LoVo (cell line): Measurements from ENCODE around the gene KRTAP19-7.

ENCODE experiments used
- DNase-seq: peaks from one replicate; pipeline ENCODE4 v3.0.0-alpha.2; 2016; ENCODE audit warnings: low spot score

Gene KRTAP19-7, protein sequence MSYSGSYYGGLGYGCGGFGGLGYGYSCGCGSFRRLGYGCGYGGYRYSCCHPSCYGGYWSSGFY

DNA sequence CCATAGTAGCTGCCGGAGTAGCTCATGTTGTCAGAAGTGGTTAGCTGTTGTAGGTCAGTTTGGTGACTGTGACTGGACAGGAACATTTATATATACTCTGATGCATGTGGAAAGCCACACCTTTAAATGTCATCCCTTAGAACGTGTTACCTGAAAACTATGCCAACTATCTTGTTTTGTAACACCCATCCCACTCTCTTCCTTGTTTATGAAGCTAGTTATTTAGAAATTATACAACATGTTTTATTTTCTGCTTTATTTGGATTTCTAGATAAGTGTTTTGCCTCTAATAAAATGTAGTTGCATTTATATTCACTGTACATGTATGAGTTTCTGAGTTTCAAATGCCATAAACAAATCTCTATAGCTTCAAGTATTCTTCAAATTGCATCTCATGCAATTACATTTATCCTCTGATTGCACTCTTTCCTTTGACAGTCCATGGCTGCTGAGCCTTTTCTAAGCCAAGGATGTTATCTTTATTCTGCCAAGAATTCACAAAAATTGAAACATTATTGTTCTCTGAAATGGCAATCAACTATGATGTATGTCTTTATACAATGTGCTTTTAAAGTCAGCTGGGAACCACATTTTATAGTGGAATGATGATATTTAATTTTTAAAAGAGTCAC is at the start of gene KRTAP19-7:
Gene KRTAP19-7 (minus strand): TSS at position 51 of the 632 bp plus-strand sequence. CDS start 25 bp downstream, at position 26.
- no peak for DNase-seq

DNA sequence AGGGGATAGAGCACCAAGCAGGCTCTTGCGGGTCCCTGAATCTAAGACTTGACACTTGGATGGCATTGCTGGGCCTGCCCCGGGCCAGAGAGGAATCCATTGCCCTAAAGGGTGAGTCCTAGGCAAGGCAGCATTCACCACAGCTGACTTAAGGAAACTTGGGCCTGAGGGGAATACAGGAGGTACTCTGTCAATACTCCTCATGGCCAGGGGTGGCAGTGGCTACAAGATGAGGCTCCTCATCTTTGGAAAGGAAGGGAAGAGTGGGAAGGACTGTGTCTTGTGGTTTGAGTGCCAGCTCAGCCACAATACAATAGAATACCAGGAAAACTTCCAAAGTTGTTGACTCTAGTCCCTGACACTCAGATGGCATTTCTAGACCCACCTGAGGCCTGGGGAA is 44.9 kb upstream of the KRTAP19-7 start:
- DNase-seq = no peak

DNA sequence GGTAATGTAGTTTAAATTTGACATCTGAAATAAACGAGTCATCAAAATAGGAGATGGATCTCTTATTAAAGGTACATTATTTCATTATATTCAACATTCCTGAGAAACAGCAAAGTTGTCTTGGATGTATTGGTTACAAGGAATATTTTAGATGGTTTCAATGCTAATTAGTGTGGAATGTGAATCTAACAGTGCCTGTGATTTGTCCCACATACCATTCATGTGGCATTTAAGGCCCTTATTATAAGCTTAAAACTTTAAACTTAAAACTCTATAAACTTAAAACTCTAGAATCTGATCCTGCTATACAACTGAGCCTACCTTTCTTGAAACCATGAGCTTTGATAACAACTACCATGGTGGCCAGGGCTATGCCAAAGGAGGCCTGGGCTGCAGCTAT is 39.7 kb upstream of the KRTAP19-7 start, which contains the start of gene KRTAP22-1:
Gene KRTAP22-1 (plus strand): TSS at position 301 of the 400 bp plus-strand sequence.
- DNase-seq = no peak

DNA sequence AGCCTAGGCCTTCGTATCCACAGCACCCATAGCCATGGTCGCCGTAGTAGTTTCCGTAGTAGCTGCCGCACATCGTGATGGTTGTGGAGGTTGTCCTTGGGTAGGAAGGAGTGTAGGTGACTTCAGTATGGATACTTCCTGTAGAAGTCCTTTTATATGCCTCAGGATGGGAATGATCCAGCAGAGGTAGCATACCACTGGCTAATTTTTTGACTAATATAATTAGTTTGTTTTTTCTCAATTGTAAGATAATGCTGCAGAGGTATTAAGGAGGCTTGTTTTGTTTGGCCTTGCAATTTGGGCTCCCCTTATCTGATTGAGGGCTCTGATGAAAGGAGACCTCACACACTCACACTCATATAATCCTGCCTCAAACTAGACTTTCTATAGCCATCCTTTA is 37.7 kb upstream of the KRTAP19-7 start, which contains the start of gene KRTAP6-2:
Gene KRTAP6-2 (minus strand): TSS at position 101 of the 400 bp plus-strand sequence. CDS start 28 bp downstream, at position 73.
- DNase-seq = no peak

DNA sequence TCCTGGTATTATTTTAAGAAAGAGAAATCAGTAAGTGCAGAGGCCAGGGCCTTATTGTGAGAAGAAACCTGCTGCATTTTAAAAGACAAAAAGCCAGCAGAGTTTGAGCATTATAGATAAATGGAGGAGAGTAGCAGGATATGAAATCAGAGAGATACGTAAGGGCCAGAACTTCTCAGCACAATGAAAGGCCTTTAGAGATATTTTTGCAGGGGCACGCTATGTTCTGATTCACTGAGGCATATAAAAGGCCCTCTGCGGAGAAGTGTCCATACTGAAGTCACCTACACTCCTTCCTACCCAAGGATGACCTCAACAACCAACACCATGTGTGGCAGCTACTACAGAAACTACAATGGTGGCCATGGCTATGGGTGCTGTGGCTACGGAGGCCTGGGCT is 31.0 kb upstream of the KRTAP19-7 start, which contains the start of gene KRTAP6-3:
Gene KRTAP6-3 (plus strand): TSS at position 301 of the 400 bp plus-strand sequence. CDS start 6 bp downstream, at position 307.
- DNase-seq = no peak

DNA sequence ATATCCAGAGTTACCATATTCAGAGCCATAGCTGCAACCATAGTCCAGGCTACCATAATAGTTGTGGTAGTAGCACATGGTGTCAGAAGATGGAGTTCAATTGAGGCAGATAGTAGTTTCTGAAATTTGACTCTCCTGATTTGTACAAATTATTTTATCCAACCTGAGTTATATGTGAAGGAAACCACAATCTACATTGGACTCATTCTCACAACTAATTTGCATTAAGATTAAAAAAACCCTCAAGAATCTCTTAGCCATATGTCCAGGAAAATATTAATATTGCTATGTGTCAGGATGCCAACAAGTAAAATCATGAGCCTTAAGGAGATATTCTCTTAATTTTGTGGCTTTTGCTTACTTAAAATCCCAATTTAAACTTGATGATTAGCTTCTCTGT is 29.2 kb upstream of the KRTAP19-7 start, which contains the start of gene KRTAP22-2:
Gene KRTAP22-2 (minus strand): TSS at position 101 of the 400 bp plus-strand sequence.
- DNase-seq = no peak

DNA sequence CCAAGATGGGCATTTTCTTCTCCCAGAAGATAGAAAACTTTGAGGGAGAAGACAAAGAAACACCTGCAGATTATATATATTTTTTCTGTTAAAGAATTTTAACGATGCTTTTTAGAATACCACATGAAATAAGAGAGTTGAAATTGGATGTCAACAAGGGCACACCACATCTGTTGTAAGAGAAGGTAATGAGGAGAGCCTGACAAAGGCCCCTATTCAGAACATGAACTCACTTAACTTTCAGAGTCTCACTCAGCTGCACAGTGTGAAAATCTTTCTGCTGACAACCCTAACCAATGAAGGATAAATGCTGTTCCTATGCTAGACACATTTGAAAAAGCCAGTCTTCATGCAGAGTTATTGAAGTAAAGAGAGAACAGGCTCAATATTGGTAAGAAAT is 21.8 kb upstream of the KRTAP19-7 start:
- no peak for DNase-seq

DNA sequence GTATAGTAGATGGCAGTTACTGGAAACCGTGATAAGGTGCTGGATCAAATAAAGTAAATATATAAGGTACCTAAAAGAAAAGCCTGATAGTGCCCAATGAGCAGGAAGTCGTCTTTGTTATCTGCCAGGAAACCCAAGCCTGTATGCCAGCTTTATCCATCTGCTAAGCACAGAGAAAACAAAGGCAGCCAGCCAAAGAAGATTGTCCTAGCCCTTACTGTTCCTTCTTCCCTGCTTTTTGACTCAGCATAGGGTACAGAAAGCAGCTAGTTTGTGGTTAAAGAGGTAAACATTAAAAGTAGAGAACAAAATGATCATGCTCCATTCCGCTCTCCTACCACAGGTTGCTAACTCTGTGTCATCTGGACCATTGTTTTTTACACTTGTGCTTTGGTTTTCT is 19.0 kb upstream of the KRTAP19-7 start:
- no peak for DNase-seq

DNA sequence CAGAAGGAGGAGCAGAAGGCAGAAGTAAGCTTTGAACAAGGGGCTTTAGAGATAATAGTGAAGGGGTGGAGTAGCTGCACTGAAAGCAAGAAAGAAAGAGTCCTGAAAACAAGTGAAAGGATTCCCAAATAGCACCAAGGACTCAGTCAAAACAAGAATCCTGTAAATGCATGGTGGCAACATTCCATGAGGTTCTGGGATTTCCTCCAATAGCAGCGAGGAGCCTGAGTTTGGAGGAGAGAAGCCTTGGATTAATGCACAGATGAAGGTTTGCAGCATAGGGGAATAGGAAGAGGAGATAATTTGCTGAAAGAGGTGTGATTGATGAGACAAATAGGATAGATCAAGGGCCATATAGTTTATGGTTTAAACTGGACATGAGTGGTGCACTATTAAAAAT is 18.2 kb upstream of the KRTAP19-7 start:
- no peak for DNase-seq

DNA sequence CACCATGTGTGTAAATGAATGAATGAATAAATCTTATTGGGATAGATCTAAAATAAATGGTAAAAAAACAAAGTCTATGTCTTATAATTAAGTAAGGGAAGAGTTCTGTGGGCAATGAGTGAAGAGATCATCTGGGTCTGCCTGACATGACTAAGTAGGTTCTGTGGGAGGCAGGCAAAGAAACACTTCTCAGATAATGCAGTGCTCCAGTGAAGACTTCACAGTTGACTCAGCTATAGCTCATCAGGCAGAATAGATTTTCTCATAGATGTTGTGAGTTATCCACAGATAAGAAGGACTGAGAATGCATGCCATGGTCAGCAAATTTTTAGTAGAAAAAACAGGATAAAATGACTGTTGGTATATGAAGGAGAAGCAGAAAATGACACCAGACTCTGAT is 16.7 kb upstream of the KRTAP19-7 start:
- DNase-seq = no peak

DNA sequence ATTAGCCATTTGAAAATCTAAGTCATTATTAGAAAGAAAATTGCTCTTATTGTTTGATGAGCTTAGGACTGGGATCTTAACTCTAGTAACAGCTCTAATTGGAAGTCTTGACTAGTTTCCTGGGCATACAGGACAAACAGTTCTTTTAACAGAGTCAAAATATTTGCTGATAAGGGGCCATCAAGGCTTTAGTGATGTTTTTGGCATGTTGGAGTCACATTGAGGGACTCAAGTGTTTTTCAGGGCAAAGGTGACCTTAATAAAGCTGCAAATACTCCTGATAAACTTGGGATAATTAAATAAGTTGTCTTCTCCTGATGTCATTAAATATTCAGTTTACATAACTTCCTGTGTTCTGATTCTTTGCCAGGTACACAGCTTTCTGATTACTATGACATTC is 6.5 kb upstream of the KRTAP19-7 start:
- DNase-seq = no peak

DNA sequence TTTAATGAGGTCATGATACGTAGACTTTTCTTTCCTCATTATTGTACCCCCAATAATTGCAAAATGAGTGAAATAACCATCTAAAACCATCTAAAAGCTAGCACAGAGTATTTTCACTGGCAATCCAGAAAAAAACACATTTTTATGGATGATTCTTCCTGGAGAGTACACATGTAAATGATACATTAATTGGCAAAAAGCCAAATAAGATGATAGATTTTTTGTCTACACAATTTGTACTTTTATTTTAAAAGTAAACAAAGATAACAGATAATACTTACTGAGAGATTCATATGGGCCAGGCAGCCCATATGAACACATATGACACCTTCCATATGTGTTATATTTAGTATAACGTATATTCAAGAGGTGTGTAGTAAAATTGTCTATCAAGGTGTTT is 2.5 kb upstream of the KRTAP19-7 start:
- no peak for DNase-seq

DNA sequence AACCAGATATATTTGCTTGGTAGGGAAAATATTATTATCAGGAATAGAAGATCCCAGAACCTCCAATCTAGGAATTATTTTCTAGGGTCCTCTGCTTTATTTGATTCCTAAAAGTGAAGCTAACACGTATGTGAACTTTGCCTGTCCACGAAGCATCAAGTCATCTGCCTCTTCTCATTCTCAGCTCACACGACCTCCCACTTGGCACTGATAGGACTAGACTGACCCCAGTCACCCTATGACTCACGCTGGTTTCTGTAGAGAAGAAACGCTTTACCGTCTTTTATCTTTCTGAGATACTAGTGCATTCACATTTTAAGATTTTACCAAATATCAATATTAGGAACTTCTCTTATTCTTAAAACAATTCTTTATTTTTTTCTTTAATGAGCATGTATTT is 2.0 kb upstream of the KRTAP19-7 start:
- no peak for DNase-seq

DNA sequence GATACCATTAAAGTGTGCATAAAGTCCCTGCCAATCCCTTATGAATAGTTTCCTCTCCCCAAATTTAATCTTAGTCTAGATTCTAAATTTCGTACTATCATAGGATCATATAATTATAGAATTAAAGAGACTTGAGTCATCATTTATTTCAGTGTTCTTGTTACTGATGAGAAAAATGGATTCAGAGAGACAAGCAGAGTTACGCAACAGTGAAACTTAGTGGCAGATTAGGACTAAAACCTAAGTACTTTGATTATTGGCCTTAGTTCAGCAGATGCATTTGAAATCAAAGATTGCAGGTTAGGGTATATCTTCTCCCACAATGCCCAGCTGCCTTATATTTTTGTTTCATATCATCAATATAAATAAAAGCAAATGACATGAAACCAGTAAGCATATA is 843 bp upstream of the KRTAP19-7 start:
- DNase-seq = no peak

DNA sequence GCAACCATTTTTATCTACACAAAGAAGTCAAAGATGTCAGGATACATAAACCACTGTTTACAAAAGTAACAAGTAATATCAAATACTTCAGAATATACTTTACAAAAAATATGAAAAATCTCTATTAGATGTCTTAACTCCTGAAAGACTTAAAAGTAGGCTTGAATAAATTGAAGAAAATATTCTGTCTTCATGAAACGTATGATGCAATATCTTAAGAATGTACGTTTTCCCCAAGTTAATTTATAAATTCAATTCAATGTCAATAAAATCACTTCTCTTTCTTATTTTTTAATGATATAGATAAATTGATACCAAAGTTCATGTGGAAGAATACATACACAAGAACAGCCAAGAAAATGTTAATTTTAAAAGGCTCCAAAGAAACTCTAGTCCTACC is 6.0 kb downstream of the KRTAP19-7 start:
- no peak for DNase-seq

DNA sequence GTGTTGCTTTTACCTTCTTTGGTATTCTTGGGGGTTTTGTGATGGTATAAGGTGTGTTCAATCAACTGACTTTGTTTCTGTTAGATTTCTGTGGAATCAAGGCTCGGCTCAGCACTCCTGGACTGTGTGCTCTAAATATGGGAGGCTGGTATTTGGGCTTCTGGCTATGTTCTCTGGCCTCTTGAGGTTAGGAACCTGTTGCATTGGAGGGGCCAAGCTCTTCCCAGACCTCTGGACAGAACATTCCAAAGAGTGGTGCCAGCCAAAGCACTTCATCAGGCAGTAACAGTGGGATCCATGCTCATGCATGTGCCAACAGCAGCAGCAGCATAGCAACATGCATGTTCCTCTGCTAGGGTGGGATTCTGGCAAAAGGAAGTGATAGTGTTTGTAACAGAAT is 8.3 kb downstream of the KRTAP19-7 start:
- no peak for DNase-seq

DNA sequence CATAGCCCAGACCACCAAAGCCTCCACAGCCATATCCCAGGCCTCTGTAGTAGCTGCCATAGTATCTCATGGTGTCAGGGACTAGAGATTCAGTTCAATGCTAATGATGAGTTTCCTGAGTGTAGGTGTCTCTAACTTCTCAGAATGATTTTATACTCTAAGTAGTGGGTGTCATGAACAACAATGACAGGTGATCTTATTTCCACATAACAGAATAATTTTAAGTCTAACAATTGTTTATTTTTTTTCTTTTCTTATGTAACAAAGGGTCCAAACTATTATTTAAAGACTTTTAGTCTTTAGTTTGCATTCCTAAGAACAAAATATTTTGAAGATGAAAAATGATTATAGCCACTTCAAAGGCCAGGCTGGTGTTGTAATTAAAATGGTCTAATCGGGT is 19.4 kb downstream of the KRTAP19-7 start, which contains the start of gene KRTAP19-6:
Gene KRTAP19-6 (minus strand): TSS at position 101 of the 400 bp plus-strand sequence. CDS start 31 bp downstream, at position 70.
- no peak for DNase-seq

DNA sequence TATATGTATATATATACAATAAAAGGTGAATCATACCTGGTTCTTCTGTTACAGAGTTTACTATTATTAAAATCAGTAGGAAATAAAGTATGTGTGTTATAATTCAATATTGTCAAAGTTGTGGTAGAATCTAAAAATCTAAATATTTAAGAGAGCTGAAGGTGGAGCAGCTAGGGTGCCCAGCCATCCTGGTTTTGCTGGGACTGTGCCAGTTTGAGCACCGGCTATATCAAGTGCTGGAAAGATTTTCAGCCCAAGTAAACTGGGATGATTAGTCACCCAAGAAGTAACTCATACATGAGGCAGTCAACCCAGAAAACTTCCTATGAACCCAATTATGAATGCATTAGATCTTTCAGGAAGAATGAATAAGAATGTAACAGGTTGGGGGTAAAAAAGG is 42.2 kb downstream of the KRTAP19-7 start:
- no peak for DNase-seq

DNA sequence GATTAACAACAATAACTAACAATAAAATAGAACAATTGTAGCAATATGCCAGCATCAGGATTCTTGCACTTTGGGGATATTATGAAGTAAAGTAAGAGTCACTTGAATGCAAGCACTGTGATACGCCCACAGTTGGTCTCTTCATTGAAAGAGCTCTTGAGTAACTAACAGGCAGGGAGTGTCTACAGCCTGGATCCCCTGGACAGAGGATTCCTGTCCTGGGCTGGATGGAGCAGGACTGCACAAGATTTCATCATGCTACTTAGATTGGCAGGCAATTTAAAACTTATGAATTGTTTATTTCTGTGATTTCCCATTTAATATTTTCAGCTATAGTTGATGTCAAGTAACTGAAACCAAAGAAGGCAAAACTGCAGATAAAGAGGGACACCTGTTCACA is 45.4 kb downstream of the KRTAP19-7 start:
- DNase-seq = no peak
